Activated CD8-positive, alpha-beta memory T cell treated with anti-CD3 and anti-CD28 coated beads for 48 hours (primary cell): ENCODE results near the gene MOB3A.

Experiments used
- DNase-seq, 3 experiments: peaks; one replicate each; pipeline ENCODE4 v3.0.0-alpha.2; 2020; ENCODE audit warnings: low read depth in 2 of 3, low spot score in 2 of 3

MOB3A gene

GRCh38 chr19:2123682-2124387, 27.7 kb upstream of the MOB3A start:
- DNase-seq = no peak

DNA sequence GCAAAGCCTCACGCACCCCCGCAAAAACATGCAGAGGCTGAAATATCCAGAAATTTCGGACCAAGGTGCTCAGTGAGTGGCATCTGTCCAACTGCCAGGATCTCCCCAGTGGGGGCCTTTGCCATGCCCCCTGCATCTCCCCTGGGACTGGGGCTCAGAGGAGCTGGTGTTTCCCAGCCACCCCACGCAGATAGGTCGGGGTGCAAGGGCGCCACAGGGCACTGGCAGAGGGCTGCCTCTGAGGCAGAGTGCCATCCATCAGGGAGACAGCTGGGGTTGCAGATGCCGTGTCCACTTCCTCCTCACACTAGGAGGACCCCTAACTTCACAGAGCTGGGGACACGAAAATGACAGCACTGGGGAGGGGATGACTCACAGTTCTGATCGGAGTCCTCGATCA, 26.9 kb upstream of the MOB3A start:
- DNase-seq = no peak

- DNase-seq = no peak
These were observed 26.1 kb upstream of the MOB3A start for GRCh38 chr19:2122251-2122650.

- DNase-seq = no peak
These were observed 25.4 kb upstream of the MOB3A start for GRCh38 chr19:2121416-2122051.

GRCh38 chr19:2120821-2121220, 24.7 kb upstream of the MOB3A start:
- DNase-seq = no peak

DNA sequence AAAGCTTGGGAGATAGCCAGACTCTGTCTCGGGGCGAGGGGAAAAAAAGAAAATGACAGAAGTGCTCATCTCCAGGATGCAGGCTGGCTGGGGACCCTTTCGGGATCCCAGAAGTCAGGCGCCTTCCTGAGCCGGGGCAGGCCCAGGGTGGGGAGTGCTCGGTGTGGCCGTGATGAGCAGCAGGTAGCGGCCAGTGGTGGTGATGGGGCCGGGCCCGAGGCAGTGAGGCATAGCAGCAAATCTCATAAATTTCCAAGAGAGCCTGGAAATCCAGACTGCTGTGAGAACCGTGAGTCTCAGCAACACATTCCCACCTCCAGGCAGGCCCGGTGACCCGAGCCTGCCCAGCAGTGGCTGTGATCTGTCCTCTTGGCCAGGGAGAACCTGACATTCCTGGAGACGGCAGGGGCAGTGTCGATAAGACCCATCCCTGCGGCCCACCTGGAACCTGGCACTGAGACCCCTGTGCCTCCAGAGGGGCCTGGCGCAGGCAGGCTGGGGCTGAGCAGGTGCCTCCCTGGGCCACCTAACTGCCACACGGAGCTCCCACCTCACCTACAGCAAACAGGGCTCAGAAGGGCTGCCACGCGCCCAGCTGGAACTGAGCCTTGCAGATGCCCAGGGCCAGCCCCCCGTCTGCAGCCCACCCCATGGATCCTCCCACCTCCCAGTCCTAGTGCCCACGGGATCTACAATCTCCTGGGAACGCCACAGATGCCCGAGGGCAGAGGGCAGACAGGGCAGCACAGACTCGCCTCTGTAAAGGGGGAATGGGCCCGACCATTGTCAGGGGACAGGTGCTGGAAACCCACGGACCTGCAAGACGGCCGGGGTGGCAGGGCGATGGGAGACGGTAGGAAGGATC, 24.0 kb upstream of the MOB3A start:
- no peak for DNase-seq

GRCh38 chr19:2118438-2118837, 22.3 kb upstream of the MOB3A start:
- no peak for DNase-seq

DNA sequence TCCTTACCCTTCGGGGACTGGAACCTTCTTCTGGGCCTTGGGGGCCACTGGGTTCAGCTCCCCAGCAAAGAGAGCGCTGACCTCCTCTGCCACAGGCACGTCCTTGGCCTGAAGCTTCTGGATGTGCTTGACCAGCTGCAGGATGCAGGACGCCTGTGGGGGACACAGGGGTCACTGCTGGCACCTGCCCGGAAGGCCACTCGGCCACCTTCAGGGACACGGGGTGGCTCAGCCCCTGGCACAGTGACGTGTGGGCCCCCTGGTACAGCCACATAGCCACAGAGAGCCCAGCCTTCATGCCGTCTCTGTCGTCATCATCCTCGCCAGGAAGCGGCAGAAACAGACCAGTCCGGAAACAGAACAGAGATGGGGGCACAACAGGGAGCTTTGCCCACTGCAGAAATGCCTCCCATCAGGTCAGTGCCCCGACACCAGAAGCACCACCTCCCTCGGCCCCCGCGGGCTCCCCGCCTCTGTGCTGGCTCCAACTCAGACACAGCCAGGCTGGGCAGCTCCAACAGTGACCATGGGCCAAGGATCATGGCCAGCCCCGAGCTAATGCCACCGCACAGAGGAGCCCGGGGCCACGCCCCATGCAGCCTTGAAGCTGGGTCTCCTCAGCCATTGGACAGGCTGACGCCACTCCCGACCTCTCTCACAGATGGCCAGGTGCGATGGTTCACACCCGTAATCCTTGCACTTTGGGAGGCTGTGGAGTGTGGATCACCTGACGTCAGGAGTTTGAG, 21.3 kb upstream of the MOB3A start:
- no peak for DNase-seq

DNA sequence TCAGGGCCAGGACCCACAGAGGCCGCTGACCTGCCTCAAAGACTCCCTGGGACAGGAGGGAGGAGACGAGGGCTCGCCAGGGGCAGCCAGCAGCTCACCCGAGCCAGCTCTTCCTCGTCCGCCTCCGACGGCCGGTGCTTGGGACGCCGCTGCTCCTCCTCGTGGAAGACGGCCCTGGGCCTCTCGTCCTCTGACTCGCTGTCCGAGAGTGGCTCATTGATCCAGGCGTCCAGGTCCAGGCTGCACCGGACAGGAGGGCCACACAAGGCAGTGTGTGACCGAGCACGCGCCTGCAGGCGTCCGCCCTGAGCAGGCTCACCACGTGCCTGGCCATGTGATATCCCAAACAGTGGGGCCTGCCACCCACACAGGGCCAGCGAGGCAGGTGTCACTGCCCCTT, 20.4 kb upstream of the MOB3A start:
- DNase-seq = no peak

- DNase-seq = no peak
These were observed 19.8 kb upstream of the MOB3A start for GRCh38 chr19:2115911-2116426.

GRCh38 chr19:2115324-2115723, 19.2 kb upstream of the MOB3A start:
- no peak for DNase-seq

DNA sequence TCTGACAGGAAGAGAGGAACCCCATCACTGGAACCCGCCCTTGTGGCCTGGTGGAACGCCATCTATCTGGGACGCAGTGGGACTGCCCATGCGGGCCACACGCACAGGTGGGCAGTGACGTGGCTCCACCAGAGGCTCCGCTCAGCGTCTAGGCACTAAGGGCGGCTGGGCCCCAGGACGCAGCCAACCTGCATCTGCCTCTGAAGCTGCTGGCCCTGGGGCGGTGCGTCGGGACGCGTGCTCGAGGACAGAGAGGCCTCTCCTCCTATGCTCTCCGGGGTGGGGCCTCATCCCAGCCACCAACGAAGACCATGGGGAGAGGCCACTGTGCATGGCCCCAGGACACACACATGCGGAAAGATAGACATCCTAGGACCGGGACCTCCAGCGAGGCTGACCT, 18.7 kb upstream of the MOB3A start:
- DNase-seq = no peak

GRCh38 chr19:2114218-2114617, 18.1 kb upstream of the MOB3A start:
- no peak for DNase-seq

DNA sequence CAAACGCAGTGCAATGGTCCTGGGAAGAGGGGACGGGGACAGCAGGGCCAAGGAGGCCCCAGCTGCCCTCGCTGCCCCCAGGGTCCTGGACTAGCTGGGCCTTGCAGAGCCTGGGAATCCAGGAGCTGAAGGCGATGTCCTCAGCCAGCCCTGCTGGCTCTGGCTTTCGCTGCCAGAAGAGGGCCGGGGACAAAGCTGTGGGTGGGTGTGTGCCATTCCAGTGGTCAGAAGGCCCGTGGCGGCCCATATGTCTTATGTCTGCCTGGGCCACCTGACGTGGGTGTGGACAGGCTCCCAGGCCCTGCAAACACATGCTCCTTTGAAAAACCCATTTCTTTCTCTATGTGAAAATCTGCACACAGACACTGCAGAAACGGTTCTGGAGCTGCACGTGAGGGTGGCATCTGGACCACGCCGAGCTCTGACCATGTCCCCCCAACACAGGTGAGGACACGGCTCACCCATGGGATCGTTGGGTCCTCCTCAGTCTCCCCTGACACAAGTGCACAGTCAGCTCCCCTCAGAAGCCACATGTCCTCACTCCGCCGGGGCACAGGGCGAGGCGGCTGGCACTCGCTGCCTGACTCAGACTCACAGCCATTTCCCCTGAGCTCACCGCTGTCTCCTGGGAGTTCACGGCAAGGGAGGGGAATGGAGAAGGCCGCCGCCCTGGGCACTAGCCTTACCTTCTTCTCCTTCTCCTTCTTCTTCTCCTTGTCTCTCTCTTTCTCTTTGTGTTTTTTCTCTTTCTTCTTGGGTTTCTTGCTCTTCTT, 17.5 kb upstream of the MOB3A start:
- no peak for DNase-seq

GRCh38 chr19:2112516-2113320, 16.6 kb upstream of the MOB3A start:
- DNase-seq = no peak

GRCh38 chr19:2111886-2112285, 15.8 kb upstream of the MOB3A start:
- DNase-seq = no peak

DNA sequence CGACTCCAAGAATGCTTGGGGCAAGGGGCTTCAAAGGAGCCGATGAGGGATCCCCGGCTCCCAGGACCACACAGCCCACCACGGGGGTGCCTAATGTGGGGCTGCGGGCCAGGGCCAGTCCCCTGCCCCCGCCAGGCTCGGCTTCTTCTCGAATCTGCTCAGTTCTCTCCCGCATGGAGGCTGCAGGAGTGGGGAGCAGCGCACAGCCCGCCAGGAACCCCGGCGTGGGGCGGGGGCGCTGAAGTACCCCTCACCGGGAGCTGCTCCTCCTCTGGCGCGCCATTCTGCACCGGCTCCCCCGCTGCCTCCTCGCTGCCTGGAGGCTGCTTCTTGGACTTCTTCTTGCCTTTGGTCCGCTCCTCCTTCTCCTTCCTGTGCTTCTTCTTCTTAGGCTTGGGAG, 15.3 kb upstream of the MOB3A start:
- no peak for DNase-seq

GRCh38 chr19:2110822-2111221, 14.7 kb upstream of the MOB3A start:
- DNase-seq = no peak

DNA sequence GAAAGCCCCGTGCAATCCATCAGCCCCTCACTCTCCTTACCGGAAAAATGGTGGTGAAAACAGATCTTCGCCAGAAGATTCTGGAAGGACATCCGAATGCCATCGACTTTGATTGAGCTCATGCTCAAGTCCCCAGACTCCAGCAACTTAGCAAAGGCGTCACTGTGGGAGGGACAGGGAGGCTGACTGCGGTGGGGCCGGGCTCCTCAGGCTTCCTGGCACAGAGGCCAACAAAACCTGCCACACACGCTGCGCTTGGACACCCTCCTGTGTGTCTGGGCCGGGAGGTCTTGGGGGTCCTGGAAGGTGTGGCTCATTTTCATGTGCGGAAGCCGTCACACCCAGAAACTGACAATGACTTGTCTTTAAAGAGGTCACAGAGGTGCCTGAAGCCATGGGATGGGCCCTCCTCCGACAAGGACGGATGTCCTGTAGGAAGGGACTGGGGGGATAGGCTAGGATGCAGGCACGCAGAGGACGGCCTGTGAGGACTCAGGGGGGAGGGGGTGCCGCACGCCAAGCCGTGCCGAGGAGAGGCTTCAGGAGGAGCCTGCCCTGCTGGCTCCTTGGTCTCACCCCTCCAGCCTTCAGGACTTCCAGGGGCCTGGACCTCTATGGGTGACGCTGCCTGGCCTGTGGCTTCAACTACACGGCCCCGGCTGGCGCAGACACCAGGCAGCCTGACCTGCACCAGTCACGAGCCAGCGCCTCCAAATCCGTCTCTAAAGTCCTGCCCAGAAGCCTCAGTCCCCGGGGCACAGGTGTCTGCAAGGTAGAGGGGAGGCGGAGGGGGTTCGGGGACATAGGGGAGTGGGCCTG, 13.1 kb upstream of the MOB3A start:
- no peak for DNase-seq
